Tibial nerve (tissue), 3 donors: ENCODE data around the gene RXRB.

Source experiments
- POLR2A ChIP-seq, 2 donors: fragments of 450-650 bp; IDR thresholded peaks; one replicate each; pipeline ENCODE4 v1.6.1; 2017; ENCODE audit warnings: antibody characterized with exemption in 2 of 2, mild to moderate bottlenecking in 2 of 2, moderate library complexity in 2 of 2
- TF ChIP-seq, protein P1 (sequence below), 5 experiments: fragments of 200-600 bp in 3 of 5; fragments of 450-650 bp in 2 of 5; sonication (generic) in 3 of 5; IDR thresholded peaks; one replicate each; pipeline ENCODE4 v1.5.1; 2016 to 2019; ENCODE audit warnings: antibody characterized with exemption in 5 of 5, mild to moderate bottlenecking in 3 of 5, moderate library complexity in 2 of 5

DNA sequence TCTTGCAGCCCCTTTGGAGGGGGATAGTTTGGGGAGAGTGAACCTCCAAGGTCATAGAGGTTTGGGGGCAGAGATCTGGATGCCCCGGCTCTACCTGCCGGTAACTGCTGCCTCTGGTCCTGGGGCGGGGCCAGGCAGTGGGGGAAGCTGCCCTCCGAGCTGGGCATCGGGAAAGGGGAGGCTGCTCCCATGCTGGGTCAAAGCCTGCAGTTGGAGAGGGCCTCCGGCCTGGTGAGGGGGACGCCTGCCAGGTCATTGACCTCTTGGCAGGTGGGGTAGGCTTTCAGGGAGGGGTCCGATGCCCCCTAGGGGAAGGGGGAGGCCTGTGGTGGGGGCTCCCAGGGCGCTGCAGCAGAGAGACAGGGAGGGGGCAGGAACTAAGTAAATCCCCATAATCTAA, 15.3 kb downstream of the RXRB start:
- TF ChIP-seq, protein P1, sequence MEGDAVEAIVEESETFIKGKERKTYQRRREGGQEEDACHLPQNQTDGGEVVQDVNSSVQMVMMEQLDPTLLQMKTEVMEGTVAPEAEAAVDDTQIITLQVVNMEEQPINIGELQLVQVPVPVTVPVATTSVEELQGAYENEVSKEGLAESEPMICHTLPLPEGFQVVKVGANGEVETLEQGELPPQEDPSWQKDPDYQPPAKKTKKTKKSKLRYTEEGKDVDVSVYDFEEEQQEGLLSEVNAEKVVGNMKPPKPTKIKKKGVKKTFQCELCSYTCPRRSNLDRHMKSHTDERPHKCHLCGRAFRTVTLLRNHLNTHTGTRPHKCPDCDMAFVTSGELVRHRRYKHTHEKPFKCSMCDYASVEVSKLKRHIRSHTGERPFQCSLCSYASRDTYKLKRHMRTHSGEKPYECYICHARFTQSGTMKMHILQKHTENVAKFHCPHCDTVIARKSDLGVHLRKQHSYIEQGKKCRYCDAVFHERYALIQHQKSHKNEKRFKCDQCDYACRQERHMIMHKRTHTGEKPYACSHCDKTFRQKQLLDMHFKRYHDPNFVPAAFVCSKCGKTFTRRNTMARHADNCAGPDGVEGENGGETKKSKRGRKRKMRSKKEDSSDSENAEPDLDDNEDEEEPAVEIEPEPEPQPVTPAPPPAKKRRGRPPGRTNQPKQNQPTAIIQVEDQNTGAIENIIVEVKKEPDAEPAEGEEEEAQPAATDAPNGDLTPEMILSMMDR (IDR thresholded peaks at IDR 0.05) = no peak
- no peak for TF ChIP-seq POLR2A (IDR thresholded peaks at IDR 0.05)
